Activated T-cell treated with anti-CD3 and anti-CD28 coated beads, Interleukin-2, amount 50 U/mL, for 4 hours (primary cell): Measurements from ENCODE around the gene GIPC3. TPM values are rescaled to one million over a fixed set of nuclear protein-coding genes. Genes with fewer than 3 reads are reported as not detected.
A peak's percentile ranks its signal among the peaks of the same experiment; 100 is the strongest.
"Not testable (repeated sequence)": the region's sequence is repeated elsewhere in the genome, so short reads cannot be mapped to it uniquely, and the experiment has no call there.

Experiments used
- ATAC-seq, 2 donors: fragments of 200-7000 bp; cut with Tn5 transposase; one replicate each; pipeline ENCODE4 v1.10.0; 2021
- DNase-seq: peaks from one replicate; pipeline ENCODE4 v3.0.0-alpha.2; 2020
- H3K27me3 Mint-ChIP-seq: one replicate; pipeline ENCODE4 v1.8.0; 2021; ENCODE audit warnings: low read depth, mixed read lengths
- H3K36me3 Mint-ChIP-seq: one replicate; pipeline ENCODE4 v1.8.0; 2022; ENCODE audit warnings: mixed read lengths; ENCODE audit not compliant: insufficient read depth
- H3K4me1 Mint-ChIP-seq: one replicate; pipeline ENCODE4 v1.8.0; 2021; ENCODE audit warnings: low read depth, mixed read lengths
- H3K4me3 Mint-ChIP-seq: one replicate; pipeline ENCODE4 v1.8.0; 2021; ENCODE audit warnings: mild to moderate bottlenecking, moderate library complexity, mixed read lengths
- H3K9me3 Mint-ChIP-seq: one replicate; pipeline ENCODE4 v1.8.0; 2021; ENCODE audit warnings: mixed read lengths
- total RNA-seq, 3 donors: library from RNA; stranded (reverse); gene quantifications; one replicate each; pipeline ENCODE4 v1.2.1, GENCODE V29; 2021

GIPC3 gene
- total RNA-seq, 3 donors from 2014 or later, result 0.23 to 0.40 (median 0.27) TPM

GRCh38 chr19:3619631-3620012 lies 34.3 kb downstream of the GIPC3 start:
- Mint-ChIP-seq H3K4me1 (peaks cover 19% of the 10 kb centered on the region), H3K9me3 (no peaks in the 10 kb centered on the region), H3K27me3 (no peaks in the 10 kb centered on the region), H3K36me3 (peaks cover 12% of the 10 kb centered on the region), H3K4me3 (no peak overlapping the region)
- ATAC-seq (no peak), DNase-seq (no peak)

- H3K36me3 Mint-ChIP-seq, result peaks cover 12% of the 10 kb centered on the region
- H3K4me1 Mint-ChIP-seq, result peaks cover 22% of the 10 kb centered on the region
- no peak for ATAC-seq
- no peaks in the 10 kb centered on the region for H3K9me3 Mint-ChIP-seq
- DNase-seq, result no peak
- no peak overlapping the region for H3K4me3 Mint-ChIP-seq
- no peaks in the 10 kb centered on the region for H3K27me3 Mint-ChIP-seq
These were observed 35.0 kb downstream of the GIPC3 start for GRCh38 chr19:3620145-3620816.

GRCh38 chr19:3620817-3621547 lies 35.7 kb downstream of the GIPC3 start:
- H3K27me3 Mint-ChIP-seq, result no peaks in the 10 kb centered on the region
- no peaks in the 10 kb centered on the region for H3K9me3 Mint-ChIP-seq
- H3K4me3 Mint-ChIP-seq, result no peak overlapping the region
- H3K36me3 Mint-ChIP-seq, result peaks cover 12% of the 10 kb centered on the region
- no peak for ATAC-seq
- H3K4me1 Mint-ChIP-seq, result peaks cover 26% of the 10 kb centered on the region
- DNase-seq, result no peak

GRCh38 chr19:3621689-3622088 lies 36.4 kb downstream of the GIPC3 start:
- DNase-seq, result no peak
- Mint-ChIP-seq H3K4me3 (no peak overlapping the region), H3K27me3 (no peaks in the 10 kb centered on the region)

GRCh38 chr19:3622224-3622623 lies 36.9 kb downstream of the GIPC3 start:
- ATAC-seq, result no peak
- no peak for DNase-seq
- peaks cover 10% of the 10 kb centered on the region for H3K36me3 Mint-ChIP-seq

More at GRCh38 chr19:3621689-3622088, 36.4 kb downstream of the GIPC3 start:
- no peak for ATAC-seq
- Mint-ChIP-seq H3K36me3 (peaks cover 12% of the 10 kb centered on the region), H3K4me1 (peaks cover 29% of the 10 kb centered on the region), H3K9me3 (no peaks in the 10 kb centered on the region)

GRCh38 chr19:3623716-3624115 lies 38.4 kb downstream of the GIPC3 start:
- no peaks in the 10 kb centered on the region for H3K9me3 Mint-ChIP-seq
- H3K4me1 Mint-ChIP-seq, result peaks cover 22% of the 10 kb centered on the region
- peak overlapping the region; percentile 93 for H3K4me3 Mint-ChIP-seq
- no peak for ATAC-seq
- peaks cover 9% of the 10 kb centered on the region for H3K36me3 Mint-ChIP-seq
- H3K27me3 Mint-ChIP-seq, result no peaks in the 10 kb centered on the region
- DNase-seq, result no peak

More at GRCh38 chr19:3622224-3622623, 36.9 kb downstream of the GIPC3 start:
- Mint-ChIP-seq H3K27me3 (no peaks in the 10 kb centered on the region), H3K9me3 (no peaks in the 10 kb centered on the region), H3K4me1 (peaks cover 30% of the 10 kb centered on the region), H3K4me3 (no peak overlapping the region)

GRCh38 chr19:3625996-3626472 lies 40.8 kb downstream of the GIPC3 start:
- ATAC-seq, result peak; percentile 16 to 23

GRCh38 chr19:3626473-3627350 lies 41.4 kb downstream of the GIPC3 start, which contains the start of gene CACTIN:
TSS of gene CACTIN (minus strand) at chr19:3626790. CDS start at chr19:3626762, 28 bp downstream.
- peak; percentile 95 for ATAC-seq
- peak; percentile 98 for DNase-seq
- peaks cover 22% of the 10 kb centered on the region for H3K4me1 Mint-ChIP-seq
- no peaks in the 10 kb centered on the region for H3K9me3 Mint-ChIP-seq
- H3K36me3 Mint-ChIP-seq, result peaks cover 2% of the 10 kb centered on the region
- no peaks in the 10 kb centered on the region for H3K27me3 Mint-ChIP-seq
- peak within 1 kb of the TSS; percentile 93 for H3K4me3 Mint-ChIP-seq

More at GRCh38 chr19:3625996-3626472, 40.8 kb downstream of the GIPC3 start:
- Mint-ChIP-seq H3K27me3 (no peaks in the 10 kb centered on the region), H3K9me3 (no peaks in the 10 kb centered on the region), H3K36me3 (peaks cover 4% of the 10 kb centered on the region), H3K4me3 (peak overlapping the region; percentile 93), H3K4me1 (peaks cover 22% of the 10 kb centered on the region)
- no peak for DNase-seq

GRCh38 chr19:3627351-3627723 lies 42.1 kb downstream of the GIPC3 start:
- DNase-seq, result no peak
- peaks cover 22% of the 10 kb centered on the region for H3K4me1 Mint-ChIP-seq
- no peak for ATAC-seq
- H3K27me3 Mint-ChIP-seq, result no peaks in the 10 kb centered on the region
- peaks cover 2% of the 10 kb centered on the region for H3K36me3 Mint-ChIP-seq
- peak overlapping the region; percentile 93 for H3K4me3 Mint-ChIP-seq
- H3K9me3 Mint-ChIP-seq, result no peaks in the 10 kb centered on the region

- H3K27me3 Mint-ChIP-seq, H3K9me3 Mint-ChIP-seq, ATAC-seq, H3K36me3 Mint-ChIP-seq, DNase-seq, H3K4me3 Mint-ChIP-seq: not testable (repeated sequence)
- peaks cover 22% of the 10 kb centered on the region for H3K4me1 Mint-ChIP-seq
These were observed 43.5 kb downstream of the GIPC3 start for GRCh38 chr19:3628766-3629165.

GRCh38 chr19:3631053-3631861 lies 46.0 kb downstream of the GIPC3 start:
- DNase-seq (no peak), ATAC-seq (no peak)
- no peaks in the 10 kb centered on the region for H3K9me3 Mint-ChIP-seq
- peaks cover 7% of the 10 kb centered on the region for H3K4me1 Mint-ChIP-seq
- H3K27me3 Mint-ChIP-seq, result no peaks in the 10 kb centered on the region
- no peaks in the 10 kb centered on the region for H3K36me3 Mint-ChIP-seq
- no peak overlapping the region for H3K4me3 Mint-ChIP-seq

GRCh38 chr19:3632098-3632497 lies 46.8 kb downstream of the GIPC3 start:
- Mint-ChIP-seq H3K9me3 (no peaks in the 10 kb centered on the region), H3K4me1 (peaks cover 3% of the 10 kb centered on the region), H3K36me3 (no peaks in the 10 kb centered on the region), H3K27me3 (no peaks in the 10 kb centered on the region), H3K4me3 (no peak overlapping the region)
- ATAC-seq (no peak), DNase-seq (no peak)

- no peak for DNase-seq
- H3K27me3 Mint-ChIP-seq, result no peaks in the 10 kb centered on the region
- no peaks in the 10 kb centered on the region for H3K4me1 Mint-ChIP-seq
- no peak overlapping the region for H3K4me3 Mint-ChIP-seq
- no peaks in the 10 kb centered on the region for H3K36me3 Mint-ChIP-seq
- ATAC-seq, result no peak
- no peaks in the 10 kb centered on the region for H3K9me3 Mint-ChIP-seq
These were observed 47.7 kb downstream of the GIPC3 start for GRCh38 chr19:3632739-3633558.
